GM23338 (cell line): Measurements from ENCODE around the gene TCF7.

ENCODE experiments used
- CREB1 ChIP-seq: fragments of 250-450 bp; sonication (Bioruptor Pico); IDR thresholded peaks from 2 replicates; pipeline ENCODE4 v1.5.0; 2020; ENCODE audit warnings: low read depth, mild to moderate bottlenecking, moderate library complexity
- CTCF ChIP-seq, 2 experiments: fragments of 200-600 bp in 1 of 2; sonication (generic) in 1 of 2; conservative IDR thresholded peaks; 2 replicates each; pipeline versions ENCODE4 v1.5.1 to v1.6.1; 2016 to 2017; ENCODE audit warnings: antibody characterized with exemption in 2 of 2, low read depth in 2 of 2, mild to moderate bottlenecking in 2 of 2, moderate library complexity in 1 of 2
- EZH2 ChIP-seq: fragments of 200-600 bp; sonication (generic); IDR thresholded peaks from one replicate; pipeline ENCODE4 v1.8.0; 2017; ENCODE audit warnings: antibody characterized with exemption, mild to moderate bottlenecking, low read depth; ENCODE audit not compliant: unreplicated experiment
- EZH2phosphoT487 ChIP-seq: fragments of 200-600 bp; sonication (generic); IDR thresholded peaks from one replicate; pipeline ENCODE4 v1.8.1; 2018; ENCODE audit warnings: antibody characterized with exemption; ENCODE audit not compliant: unreplicated experiment
- JUNB ChIP-seq: IDR thresholded peaks from one replicate; pipeline ENCODE4 v1.6.1; 2016; ENCODE audit warnings: antibody characterized with exemption; ENCODE audit not compliant: unreplicated experiment
- POLR2AphosphoS5 ChIP-seq: IDR thresholded peaks from 2 replicates; pipeline ENCODE4 v1.6.1; 2016; ENCODE audit warnings: antibody characterized with exemption, low read depth
- REST ChIP-seq: IDR thresholded peaks from one replicate; pipeline ENCODE4 v1.6.1; 2018; ENCODE audit warnings: antibody characterized with exemption; ENCODE audit not compliant: unreplicated experiment
- ZNF114 ChIP-seq: fragments of 250-450 bp; sonication (Bioruptor Pico); IDR thresholded peaks from 2 replicates; pipeline ENCODE4 v1.5.0; 2020; ENCODE audit warnings: mild to moderate bottlenecking, moderate library complexity
- ZNF331 ChIP-seq: fragments of 250-450 bp; sonication (Bioruptor Pico); IDR thresholded peaks from 2 replicates; pipeline ENCODE4 v1.5.0; 2020; ENCODE audit warnings: low read depth, mild to moderate bottlenecking, moderate library complexity
- ZNF462 ChIP-seq: fragments of 250-450 bp; sonication (Bioruptor Pico); IDR thresholded peaks from 2 replicates; pipeline ENCODE4 v1.5.0; 2020; ENCODE audit warnings: mild to moderate bottlenecking, moderate library complexity

GRCh38 chr5:134073404-134073803 lies 41.1 kb upstream of the TCF7 start:
- no peak for TF ChIP-seq CTCF (conservative IDR thresholded peaks at IDR 0.05; ENCODE audit: low read depth in 2 of 2)
- no peak for TF ChIP-seq EZH2
- no peak for TF ChIP-seq POLR2AphosphoS5
- TF ChIP-seq REST = no peak
- no peak for TF ChIP-seq JUNB
- no peak for TF ChIP-seq ZNF331 (CRISPR knock-in tag)
- TF ChIP-seq EZH2phosphoT487 = no peak
- no peak for TF ChIP-seq CREB1 (CRISPR knock-in tag)
- no peak for TF ChIP-seq ZNF114 (CRISPR knock-in tag)
- TF ChIP-seq ZNF462 = no peak
